T-helper 2 cell treated with Interferon-gamma antibody and Interleukin-4, amounts not matched to agents 100 ng/mL and 5 ng/mL, for 36 hours (primary cell): ENCODE measurements around the gene LRRC70. TPM values are rescaled to one million over a fixed set of nuclear protein-coding genes. Genes with fewer than 3 reads are reported as not detected.

Experiments
- intact Hi-C: fragments of 100-400 bp; cut with micrococcal nuclease; formaldehyde crosslinking; loops from one replicate; pipeline ENCODE4 v1.15.1; 2023
- total RNA-seq: library from RNA; stranded (reverse); gene quantifications from 2 replicates; pipeline ENCODE4 v1.2.3, GENCODE V29; 2022

Gene LRRC70
- total RNA-seq, 1 donor from 2014 or later = 0.98 TPM

GRCh38 chr5:62574599-62574998 lies 4.0 kb upstream of the LRRC70 start:
- intact Hi-C loops = loop anchor here (10.0 kb wide), 1 partner anchor 90 kb away; no protein-coding TSS in a partner anchor

GRCh38 chr5:62575066-62575465 lies 3.6 kb upstream of the LRRC70 start:
- intact Hi-C loops = loop anchor here (5.0 to 10.0 kb wide), 2 partner anchors 90 to 288 kb away; no protein-coding TSS in a partner anchor

- intact Hi-C loops = loop anchor here (5.0 to 10.0 kb wide), 2 partner anchors 91 to 288 kb away; no protein-coding TSS in a partner anchor
Measured at GRCh38 chr5:62575489-62575888, 3.1 kb upstream of the LRRC70 start.

- intact Hi-C loops = loop anchor here (5.0 to 10.0 kb wide), 2 partner anchors 92 to 289 kb away; no protein-coding TSS in a partner anchor
Measured at GRCh38 chr5:62576570-62577170, 1.9 kb upstream of the LRRC70 start.

- intact Hi-C loops = loop anchor here (5.0 to 10.0 kb wide), 2 partner anchors 93 to 290 kb away; no protein-coding TSS in a partner anchor
Measured at GRCh38 chr5:62577488-62577887, 1.1 kb upstream of the LRRC70 start.

GRCh38 chr5:62579761-62580160 lies 1.1 kb downstream of the LRRC70 start:
- intact Hi-C loops = loop anchor here (5.0 to 10.0 kb wide), 2 partner anchors 95 to 292 kb away; no protein-coding TSS in a partner anchor

GRCh38 chr5:62581836-62582597 lies 3.4 kb downstream of the LRRC70 start:
- intact Hi-C loops = no loop called here

- intact Hi-C loops = no loop called here
Measured at GRCh38 chr5:62584391-62584790, 5.8 kb downstream of the LRRC70 start.

- intact Hi-C loops = no loop called here
Measured at GRCh38 chr5:62585306-62585705, 6.7 kb downstream of the LRRC70 start.

- intact Hi-C loops = no loop called here
Measured at GRCh38 chr5:62585751-62586150, 7.1 kb downstream of the LRRC70 start.

GRCh38 chr5:62587737-62588136 lies 9.1 kb downstream of the LRRC70 start:
- intact Hi-C loops = no loop called here

- intact Hi-C loops = no loop called here
Measured at GRCh38 chr5:62588668-62589067, 10.0 kb downstream of the LRRC70 start.

- intact Hi-C loops = no loop called here
Measured at GRCh38 chr5:62589504-62589903, 10.9 kb downstream of the LRRC70 start.

GRCh38 chr5:62590387-62590786 lies 11.8 kb downstream of the LRRC70 start:
- intact Hi-C loops = no loop called here

GRCh38 chr5:62592558-62592957 lies 13.9 kb downstream of the LRRC70 start:
- intact Hi-C loops = no loop called here

- intact Hi-C loops = no loop called here
Measured at GRCh38 chr5:62593331-62593730, 14.7 kb downstream of the LRRC70 start.

- intact Hi-C loops = no loop called here
Measured at GRCh38 chr5:62594364-62594984, 15.9 kb downstream of the LRRC70 start.

- intact Hi-C loops = no loop called here
Measured at GRCh38 chr5:62596096-62596495, 17.5 kb downstream of the LRRC70 start.

- intact Hi-C loops = no loop called here
Measured at GRCh38 chr5:62596691-62597090, 18.1 kb downstream of the LRRC70 start.

GRCh38 chr5:62597314-62597713 lies 18.7 kb downstream of the LRRC70 start:
- intact Hi-C loops = no loop called here

GRCh38 chr5:62600560-62601252 lies 22.1 kb downstream of the LRRC70 start:
- intact Hi-C loops = no loop called here
